Panc1 (cell line): ENCODE data around the gene ZGRF1. TPM values are rescaled to one million over a fixed set of nuclear protein-coding genes. Genes with fewer than 3 reads are reported as not detected.

Experiments
- ATAC-seq: fragments of 200-7000 bp; cut with Tn5 transposase; 2 replicates; pipeline ENCODE4 v1.9.1; 2020; ENCODE audit warnings: mild to moderate bottlenecking, moderate library complexity
- Bru-seq: library from RNA; stranded (reverse); fragments of 400-500 nt; gene quantifications from one replicate; lab custom pipeline; 2021; lab: Mats Ljungman, UMichigan
- BruChase-seq, 2 experiments: library from RNA; stranded (reverse); fragments of 400-500 nt; gene quantifications; one replicate each; lab custom pipeline; 2021; lab: Mats Ljungman, UMichigan
- BruUV-seq: library from RNA; stranded (reverse); fragments of 400-500 nt; replicated peaks from 2 replicates; lab custom pipeline; 2021; lab: Mats Ljungman, UMichigan
- CTCF ChIA-PET: fragments of 300-600 bp; sonication (Branson Sonifier 250); formaldehyde crosslinking; loops from one replicate; lab custom pipeline; 2022; ENCODE audit warnings: antibody characterized with exemption; lab: Charles Lee
- POLR2A ChIA-PET: fragments of 300-600 bp; sonication (Branson Sonifier 250); formaldehyde crosslinking; loops from one replicate; lab custom pipeline; 2022; ENCODE audit warnings: antibody characterized with exemption; lab: Charles Lee
- DNase-seq: peaks from one replicate; pipeline ENCODE4 v3.0.0-alpha.2; 2010; ENCODE audit warnings: low read depth, low spot score
- H3K27ac ChIP-seq: 2 replicates; pipeline ENCODE4 v1.5.1; 2011; ENCODE audit warnings: mild to moderate bottlenecking, low read length, inconsistent platforms
- H3K27me3 ChIP-seq: fragments of 200-500 bp; sonication (Bioruptor generic); 2 replicates; pipeline ENCODE4 v1.6.0; 2014; ENCODE audit warnings: low read length, inconsistent platforms; ENCODE audit not compliant: control insufficient read depth, insufficient read depth
- H3K36me3 ChIP-seq: fragments of 200-500 bp; sonication (Bioruptor generic); 2 replicates; pipeline ENCODE4 v1.5.1; 2014; ENCODE audit warnings: inconsistent platforms, mild to moderate bottlenecking, low read length, moderate library complexity; ENCODE audit not compliant: control insufficient read depth, insufficient read depth
- H3K4me1 ChIP-seq: 2 replicates; pipeline ENCODE4 v1.5.1; 2011; ENCODE audit warnings: inconsistent platforms, mild to moderate bottlenecking, low read length, moderate library complexity; ENCODE audit not compliant: control insufficient read depth, insufficient read depth
- H3K4me3 ChIP-seq, 2 experiments: 2 replicates each; pipeline ENCODE4 v1.5.1; 2011 to 2012; ENCODE audit warnings: low read depth in 2 of 2, low read length in 2 of 2, mild to moderate bottlenecking in 2 of 2, inconsistent platforms in 1 of 2, moderate library complexity in 1 of 2
- H3K9me3 ChIP-seq: fragments of 200-500 bp; sonication (Bioruptor generic); 2 replicates; pipeline ENCODE4 v1.5.1; 2014; ENCODE audit warnings: low read depth, mild to moderate bottlenecking, inconsistent platforms, low read length, moderate library complexity; ENCODE audit not compliant: control insufficient read depth, insufficient read depth
- CTCF ChIP-seq: fragments of 450-650 bp; IDR thresholded peaks from 2 replicates; pipeline ENCODE4 v1.5.1; 2017; ENCODE audit warnings: mild to moderate bottlenecking
- POLR2AphosphoS5 ChIP-seq: IDR thresholded peaks from 2 replicates; pipeline ENCODE4 v1.6.1; 2012; ENCODE audit warnings: mild to moderate bottlenecking, low read depth, low read length, moderate library complexity
- REST ChIP-seq, 2 experiments: IDR thresholded peaks; 2 replicates each; pipeline ENCODE4 v1.6.1; 2011 to 2012; ENCODE audit warnings: low read depth in 2 of 2, control low read depth in 1 of 2, low read length in 1 of 2, mild to moderate bottlenecking in 1 of 2, moderate library complexity in 1 of 2; ENCODE audit not compliant: insufficient read depth in 1 of 2
- SIN3A ChIP-seq: IDR thresholded peaks from 2 replicates; pipeline ENCODE4 v1.6.1; 2012; ENCODE audit warnings: low read depth, mild to moderate bottlenecking, low read length, moderate library complexity, borderline replicate concordance; ENCODE audit not compliant: insufficient read depth
- TCF7L2 ChIP-seq: IDR thresholded peaks from 2 replicates; pipeline ENCODE4 v1.6.1; 2011; ENCODE audit warnings: mild to moderate bottlenecking, low read depth, low read length, inconsistent platforms
- in situ Hi-C: cut with HindIII; loops from 2 replicates; pipeline ENCODE4 v1.10.0; 2016; ENCODE audit warnings: low sequenced_read_pairs, low pct_unique_long_range_greater_than_20kb
- intact Hi-C: fragments of 100-400 bp; cut with micrococcal nuclease; formaldehyde crosslinking; loops from one replicate; pipeline ENCODE4 v1.10.0; 2022; ENCODE audit not compliant: unreplicated experiment
- long read RNA-seq: library from polyadenylated mRNA; unstranded; transcript quantifications from one replicate; pipeline ENCODE4 v2.0.0, GENCODE V29; 2021; ENCODE audit not compliant: unreplicated experiment
- polyA plus RNA-seq: library from polyadenylated mRNA; unstranded; fragments of >200 nt; gene quantifications from one replicate; pipeline ENCODE4 v1.2.1, GENCODE V29; 2012; ENCODE audit warnings: missing spikeins; ENCODE audit not compliant: insufficient read length
- total RNA-seq: library from RNA; stranded (reverse); gene quantifications from one replicate; pipeline ENCODE4 v1.2.1, GENCODE V29; 2021; ENCODE audit not compliant: unreplicated experiment

Gene ZGRF1
- total RNA-seq (7.4 TPM), Bru-seq, nascent RNA (percentile 52 among the genes with signal in this experiment), BruChase-seq, experiment 1, labeled RNA remaining after a 2-hour chase (percentile 56 among the genes with signal in this experiment), BruChase-seq, experiment 2, labeled RNA remaining after a 6-hour chase (percentile 52 among the genes with signal in this experiment)
- polyA plus RNA-seq: 1.2 TPM
- long read RNA-seq, partial matches to known transcripts: 3 of 4 reads
- long read RNA-seq, other reads (novel, unspliced or antisense): 0 of 4 reads

GRCh38 chr4:112636688-112637551 lies at the start of gene ZGRF1, which contains the start of gene LARP7:
TSS of gene ZGRF1 (minus strand) at chr4:112636909. CDS start at chr4:112633176, 3,733 bp downstream.
TSS of gene LARP7 (plus strand) at chr4:112637143. CDS start at chr4:112644670, 7,527 bp downstream.
- no peak for TF ChIP-seq REST (IDR thresholded peaks at IDR 0.05; ENCODE audit: insufficient read depth in 1 of 2, low read depth in 2 of 2, low read length in 1 of 2)
- peak; percentile 97 for TF ChIP-seq SIN3A
- 0 out of 2 replicates have a peak, but pooled peaks have one; percentile 52 for TF ChIP-seq POLR2AphosphoS5
- peak; percentile 73 for TF ChIP-seq CTCF
- TF ChIP-seq TCF7L2: no peak
- Histone ChIP-seq H3K4me1 (peaks cover 3% of the 10 kb centered on the region; the same call in 1 of the 2 replicates), H3K27me3 (no peaks in the 10 kb centered on the region), H3K4me3 (peak within 1 kb of the TSS; percentile 92 to 98), H3K36me3 (peaks cover 6% of the 10 kb centered on the region; the same call in 1 of the 2 replicates), H3K9me3 (no peaks in the 10 kb centered on the region), H3K27ac (peak within 1 kb of the TSS; percentile 96)
- CTCF ChIA-PET: interaction anchor here (0.7 kb wide), 1 partner anchor 777 kb away, joined by 5 read pairs; no protein-coding TSS in a partner anchor
- BruUV-seq: no TSS peak
- in situ Hi-C loops (no loop called here), intact Hi-C loops (loop anchor here (2.0 to 10.0 kb wide), 2 partner anchors 126 to 458 kb away; no protein-coding TSS in a partner anchor)
- ATAC-seq (peak; percentile 98), DNase-seq (peak; percentile 92)
- POLR2A ChIA-PET: no interaction called here

- no peaks in the 10 kb centered on the region for H3K4me1 ChIP-seq
- H3K9me3 ChIP-seq: no peaks in the 10 kb centered on the region
- in situ Hi-C loops: no loop called here
- ChIA-PET CTCF (no interaction called here), POLR2A (interaction anchor here (0.6 kb wide), 1 partner anchor 456 kb away, joined by 13 read pairs; no protein-coding TSS in a partner anchor)
- no peaks in the 10 kb centered on the region for H3K27me3 ChIP-seq
- H3K4me3 ChIP-seq: no peak overlapping the region
- ATAC-seq (no peak), DNase-seq (no peak)
- H3K36me3 ChIP-seq: no peaks in the 10 kb centered on the region
- no peak overlapping the region for H3K27ac ChIP-seq
- intact Hi-C loops: no loop called here
- TF ChIP-seq SIN3A: no peak
- no TSS peak for BruUV-seq
Measured at GRCh38 chr4:112680996-112681395, 44.3 kb upstream of the ZGRF1 start.
